Sigmoid colon (tissue), 4 donors: Measurements from ENCODE around the gene SEPTIN7.

Experiments
- CTCF ChIP-seq, 4 experiments: fragments of 450-650 bp in 3 of 4; fragments of 200-600 bp in 1 of 4; IDR thresholded peaks; one replicate each; pipeline ENCODE4 v1.5.1; 2016 to 2019; ENCODE audit warnings: antibody characterized with exemption in 4 of 4, mild to moderate bottlenecking in 3 of 4, moderate library complexity in 2 of 4
- EP300 ChIP-seq, 4 donors: sonication (generic); formaldehyde crosslinking; IDR thresholded peaks; one replicate each; pipeline ENCODE4 v1.6.1; 2017; ENCODE audit warnings: antibody characterized with exemption in 4 of 4
- POLR2A ChIP-seq, 2 donors: fragments of 450-650 bp; IDR thresholded peaks; one replicate each; pipeline ENCODE4 v1.6.1; 2016; ENCODE audit warnings: antibody characterized with exemption in 2 of 2, mild to moderate bottlenecking in 2 of 2, moderate library complexity in 2 of 2
- POLR2AphosphoS5 ChIP-seq, 4 donors: sonication (generic); formaldehyde crosslinking; IDR thresholded peaks; one replicate each; pipeline ENCODE4 v1.6.1; 2017; ENCODE audit warnings: antibody characterized with exemption in 4 of 4

- TF ChIP-seq CTCF (IDR thresholded peaks at IDR 0.05): no peak
- TF ChIP-seq POLR2A (IDR thresholded peaks at IDR 0.05): no peak
- TF ChIP-seq POLR2AphosphoS5 (IDR thresholded peaks at IDR 0.05): no peak
- TF ChIP-seq EP300 (IDR thresholded peaks at IDR 0.05): no peak
These were observed 43.3 kb upstream of the SEPTIN7 start for GRCh38 chr7:35757574-35757973.
